Kidney (tissue), 14 donors: ENCODE results near the gene MAGI1. TPM values are rescaled to one million over a fixed set of nuclear protein-coding genes. Genes with fewer than 3 reads are reported as not detected.

Experiments used
- DNase-seq, 5 donors: peaks; one replicate each; pipeline ENCODE4 v3.0.0-alpha.2; 2013 to 2020
- FAIRE-seq: peaks from 2 replicates; lab custom pipeline; 2012; peaks lifted over from hg19 to GRCh38; lab: Jason Lieb, UNC
- H3K27ac ChIP-seq, 2 donors: one replicate each; pipeline ENCODE4 v1.7.0; 2013; ENCODE audit warnings: low read depth in 2 of 2, low read length in 2 of 2, inconsistent platforms in 1 of 2
- H3K27me3 ChIP-seq: one replicate; pipeline ENCODE4 v1.7.1; 2013; ENCODE audit warnings: low read length, inconsistent platforms; ENCODE audit not compliant: control insufficient read depth, insufficient read depth
- H3K36me3 ChIP-seq, 3 donors: one replicate each; pipeline versions ENCODE4 v1.7.0 to v1.7.1; 2013; ENCODE audit warnings: low read length in 3 of 3, control low read depth in 1 of 3, inconsistent platforms in 1 of 3; ENCODE audit not compliant: insufficient read depth in 3 of 3, control insufficient read depth in 2 of 3
- H3K4me1 ChIP-seq, 3 donors: one replicate each; pipeline versions ENCODE4 v1.7.0 to v1.7.1; 2013; ENCODE audit warnings: low read length in 3 of 3, inconsistent platforms in 1 of 3, low read depth in 1 of 3; ENCODE audit not compliant: control insufficient read depth in 2 of 3, insufficient read depth in 2 of 3
- H3K4me3 ChIP-seq, 3 donors: one replicate each; pipeline versions ENCODE4 v1.7.0 to v1.8.1; 2013; ENCODE audit warnings: low read length in 3 of 3, control low read depth in 1 of 3, inconsistent platforms in 1 of 3
- H3K9ac ChIP-seq, 3 donors: one replicate each; pipeline versions ENCODE4 v1.7.0 to v1.7.1; 2013; ENCODE audit warnings: low read length in 3 of 3, control low read depth in 1 of 3, inconsistent platforms in 1 of 3
- H3K9me3 ChIP-seq, 3 donors: one replicate each; pipeline versions ENCODE4 v1.7.0 to v1.7.1; 2013; ENCODE audit warnings: low read length in 3 of 3, control low read depth in 1 of 3, inconsistent platforms in 1 of 3; ENCODE audit not compliant: control insufficient read depth in 2 of 3, insufficient read depth in 1 of 3
- intact Hi-C: fragments of 100-400 bp; cut with DNase I; formaldehyde crosslinking; loops from one replicate; pipeline ENCODE4 v1.11.1; 2022
- polyA plus RNA-seq: library from polyadenylated mRNA; stranded (reverse); fragments of 350-450 nt; fragmentation: Illumina TruSeq; extraction: RNeasy Lipid Tissue Mini Kit (QIAGEN cat#74804); gene quantifications from one replicate; pipeline ENCODE4 v1.2.3, GENCODE V29; 2014; ENCODE audit warnings: low read depth, low replicate concordance; ENCODE audit not compliant: insufficient read depth
- total RNA-seq: library from RNA; stranded (reverse); fragmentation: NEBNext Ultra II Directional; extraction: Animal tissue kit (Norgen Biotek cat#: 25700); gene quantifications from one replicate; pipeline ENCODE4 v1.2.1, GENCODE V29; 2021
- TF ChIP-seq, protein P1 (sequence below): IDR thresholded peaks from 3 replicates; pipeline ENCODE4 v1.5.1; 2012; ENCODE audit warnings: mild to moderate bottlenecking, moderate library complexity, borderline replicate concordance; ENCODE audit not compliant: insufficient read depth; ENCODE audit errors: extremely low read depth
- donor health status: control.
- donor health status: control.
- donor health status: control.
- donor health status: control.
- donor health status: control.
- donor health status: DM: yes; HTN: yes; CAD: no.
- donor health status: Normal renal cell carcinoma (clear cell type).

Gene MAGI1
- total and polyA plus RNA-seq, 2 donors from 2014 or later, result 8.2 to 42.8 TPM

GRCh38 chr3:65964838-65965237 lies 73.9 kb downstream of the MAGI1 start:
- DNase-seq, result no peak
- Histone ChIP-seq H3K9me3 (no peaks in the 10 kb centered on the region), H3K27me3 (no peaks in the 10 kb centered on the region), H3K4me3 (no peak overlapping the region), H3K36me3 (no peaks in the 10 kb centered on the region), H3K4me1 (peaks cover 0 to 13% (median 8%) of the 10 kb centered on the region in 3 donors), H3K9ac (no peak overlapping the region), H3K27ac (no peak overlapping the region)
- TF ChIP-seq, protein P1, sequence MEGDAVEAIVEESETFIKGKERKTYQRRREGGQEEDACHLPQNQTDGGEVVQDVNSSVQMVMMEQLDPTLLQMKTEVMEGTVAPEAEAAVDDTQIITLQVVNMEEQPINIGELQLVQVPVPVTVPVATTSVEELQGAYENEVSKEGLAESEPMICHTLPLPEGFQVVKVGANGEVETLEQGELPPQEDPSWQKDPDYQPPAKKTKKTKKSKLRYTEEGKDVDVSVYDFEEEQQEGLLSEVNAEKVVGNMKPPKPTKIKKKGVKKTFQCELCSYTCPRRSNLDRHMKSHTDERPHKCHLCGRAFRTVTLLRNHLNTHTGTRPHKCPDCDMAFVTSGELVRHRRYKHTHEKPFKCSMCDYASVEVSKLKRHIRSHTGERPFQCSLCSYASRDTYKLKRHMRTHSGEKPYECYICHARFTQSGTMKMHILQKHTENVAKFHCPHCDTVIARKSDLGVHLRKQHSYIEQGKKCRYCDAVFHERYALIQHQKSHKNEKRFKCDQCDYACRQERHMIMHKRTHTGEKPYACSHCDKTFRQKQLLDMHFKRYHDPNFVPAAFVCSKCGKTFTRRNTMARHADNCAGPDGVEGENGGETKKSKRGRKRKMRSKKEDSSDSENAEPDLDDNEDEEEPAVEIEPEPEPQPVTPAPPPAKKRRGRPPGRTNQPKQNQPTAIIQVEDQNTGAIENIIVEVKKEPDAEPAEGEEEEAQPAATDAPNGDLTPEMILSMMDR, result no peak
- no peak for FAIRE-seq
- intact Hi-C loops, result no loop called here

DNA sequence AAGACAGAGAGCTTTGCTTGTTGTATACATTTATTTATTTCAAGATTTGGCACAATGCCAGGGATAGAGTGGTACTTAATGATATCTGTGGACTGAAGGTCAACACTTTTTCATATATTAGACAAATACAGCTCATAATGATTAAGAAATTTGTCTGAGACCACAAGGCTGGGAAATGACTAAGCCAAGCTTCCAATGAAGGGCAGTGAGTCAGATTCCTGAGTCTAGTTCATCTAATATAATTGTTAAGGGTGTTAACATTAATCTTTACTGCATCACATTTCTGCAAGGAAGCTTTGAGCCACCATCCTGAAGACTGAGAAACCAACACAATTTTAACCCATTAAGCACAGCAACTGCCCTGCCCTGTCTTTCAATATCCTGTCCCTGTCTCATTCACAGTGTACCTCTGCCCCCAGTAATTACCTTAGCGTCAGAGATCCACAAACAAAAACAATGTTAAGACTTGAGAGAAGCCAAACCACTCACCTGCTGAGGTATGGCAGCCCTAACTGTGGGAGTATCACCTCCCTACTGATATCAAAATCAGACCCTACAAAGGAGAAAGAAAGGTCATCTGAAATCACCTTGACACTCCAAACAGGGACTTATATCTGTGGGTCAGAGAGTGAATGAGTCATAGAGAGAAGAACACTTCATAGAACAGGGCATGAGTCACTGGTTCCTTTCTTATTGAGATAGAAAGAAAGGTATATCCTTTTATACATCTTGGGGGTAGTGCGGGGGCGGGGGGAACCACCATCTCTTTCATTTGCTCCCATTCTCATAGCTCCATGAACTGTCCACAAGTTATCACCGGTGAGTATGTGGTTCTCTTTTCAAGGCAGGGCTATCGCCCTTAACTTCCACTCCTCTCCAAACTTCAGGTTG lies 74.7 kb downstream of the MAGI1 start:
- TF ChIP-seq, protein P1, result no peak
- no peaks in the 10 kb centered on the region for H3K9me3 ChIP-seq
- H3K27me3 ChIP-seq, result no peaks in the 10 kb centered on the region
- DNase-seq, result no peak
- no peak overlapping the region for H3K4me3 ChIP-seq
- no peak overlapping the region for H3K9ac ChIP-seq
- FAIRE-seq, result no peak
- peak overlapping the region in 1 of 2 donors; percentile 26 for H3K27ac ChIP-seq
- intact Hi-C loops, result no loop called here
- H3K4me1 ChIP-seq, result peaks cover 0 to 13% (median 6%) of the 10 kb centered on the region in 3 donors
- H3K36me3 ChIP-seq, result no peaks in the 10 kb centered on the region

GRCh38 chr3:65961733-65962132 lies 77.0 kb downstream of the MAGI1 start:
- H3K27ac ChIP-seq, result no peak overlapping the region
- no peaks in the 10 kb centered on the region for H3K9me3 ChIP-seq
- intact Hi-C loops, result no loop called here
- no peak overlapping the region for H3K4me3 ChIP-seq
- H3K9ac ChIP-seq, result no peak overlapping the region
- DNase-seq (no peak), FAIRE-seq (no peak)
- TF ChIP-seq, protein P1, result no peak
- no peaks in the 10 kb centered on the region for H3K27me3 ChIP-seq
- H3K4me1 ChIP-seq, result peaks cover 0 to 13% (median 6%) of the 10 kb centered on the region in 3 donors
- no peaks in the 10 kb centered on the region for H3K36me3 ChIP-seq
